NCI-H774 (cell line): ENCODE measurements around the gene MLNR.

Experiments used
- DNase-seq: peaks from one replicate; lab custom pipeline; 2025; lab: John Stamatoyannopoulos, UW

MLNR gene

GRCh38 chr13:49226613-49227012 is 6.5 kb downstream of the MLNR start:
- no peak for DNase-seq

- no peak for DNase-seq
Measured at GRCh38 chr13:49234741-49235140, 14.6 kb downstream of the MLNR start.

- DNase-seq: no peak
Measured at GRCh38 chr13:49235856-49236431, 15.8 kb downstream of the MLNR start.

- DNase-seq: no peak
Measured at GRCh38 chr13:49238621-49239020, 18.5 kb downstream of the MLNR start.

- DNase-seq: peak; percentile 1
Measured at GRCh38 chr13:49240017-49240416, 19.9 kb downstream of the MLNR start.

DNA sequence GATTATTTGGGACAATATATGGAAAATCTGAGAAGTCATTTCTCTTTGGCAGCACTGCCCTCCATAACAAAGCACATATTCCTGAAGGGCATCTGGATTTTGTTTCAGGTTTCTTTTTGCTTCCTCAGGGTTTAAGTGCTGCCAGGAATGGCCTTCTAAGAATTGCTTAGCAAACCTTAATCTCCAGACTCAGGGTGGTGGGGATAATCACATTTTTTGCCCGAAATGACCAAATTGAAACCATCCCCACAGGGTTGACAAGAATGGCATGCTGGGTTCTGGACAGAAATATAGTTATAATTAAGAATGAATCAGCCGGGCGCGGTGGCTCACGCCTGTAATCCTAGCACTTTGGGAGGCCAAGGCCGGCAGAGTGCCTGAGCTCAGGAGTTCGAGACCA is 21.2 kb downstream of the MLNR start:
- no peak for DNase-seq

DNA sequence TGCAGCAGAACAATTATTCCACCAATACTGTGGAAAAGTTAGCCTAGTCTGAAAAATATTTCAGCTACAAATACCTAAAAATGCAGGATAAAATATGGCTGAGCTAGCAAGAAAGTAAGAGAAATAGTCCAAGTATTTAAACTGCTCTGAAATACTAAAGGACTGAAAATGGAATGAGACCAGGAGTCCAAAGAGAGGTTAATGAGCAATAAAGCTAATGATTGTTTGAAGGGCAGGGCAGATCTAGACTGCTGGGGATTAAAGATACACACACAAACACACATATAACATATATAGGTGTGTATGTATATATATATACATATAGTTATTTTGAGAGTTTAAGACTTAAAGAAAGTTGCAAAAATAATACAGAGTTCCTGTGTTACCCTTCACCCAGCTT is 25.0 kb downstream of the MLNR start:
- no peak for DNase-seq

DNA sequence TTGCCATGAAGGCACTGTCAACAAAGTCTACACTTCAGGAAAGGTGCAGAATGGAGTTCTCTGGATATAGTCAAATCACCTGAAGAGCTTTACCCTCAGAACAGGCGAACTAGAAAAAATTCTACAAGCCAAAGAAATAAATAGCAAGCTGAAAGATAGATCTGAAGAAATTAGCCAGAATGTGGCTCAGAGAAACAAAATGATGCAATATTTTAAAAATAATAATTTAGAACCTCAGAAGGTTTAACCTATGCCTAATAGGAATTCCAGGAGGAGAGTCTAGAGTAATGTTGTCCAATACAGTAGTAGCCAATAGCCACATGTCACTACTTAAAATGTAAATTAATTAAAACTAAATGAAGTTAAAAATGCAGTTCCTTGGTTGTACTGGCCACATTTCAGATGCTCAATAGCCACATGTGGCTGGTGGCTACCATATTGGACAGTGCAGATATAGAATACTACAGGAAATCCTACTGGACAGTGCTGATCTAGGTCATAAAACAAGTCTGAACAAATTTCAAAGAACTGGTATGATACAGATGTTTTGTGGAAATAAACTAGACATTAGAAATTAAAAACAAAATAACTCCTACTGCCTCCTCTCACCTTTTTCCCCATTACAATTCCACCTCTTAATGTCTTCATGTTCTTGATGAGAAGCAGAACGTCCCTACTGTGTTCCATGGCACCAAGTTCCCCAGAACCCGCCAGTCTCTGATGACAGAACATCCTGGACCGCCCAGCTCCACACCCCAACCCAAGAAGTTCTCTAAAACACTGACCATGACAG is 26.9 kb downstream of the MLNR start:
- DNase-seq: no peak

DNA sequence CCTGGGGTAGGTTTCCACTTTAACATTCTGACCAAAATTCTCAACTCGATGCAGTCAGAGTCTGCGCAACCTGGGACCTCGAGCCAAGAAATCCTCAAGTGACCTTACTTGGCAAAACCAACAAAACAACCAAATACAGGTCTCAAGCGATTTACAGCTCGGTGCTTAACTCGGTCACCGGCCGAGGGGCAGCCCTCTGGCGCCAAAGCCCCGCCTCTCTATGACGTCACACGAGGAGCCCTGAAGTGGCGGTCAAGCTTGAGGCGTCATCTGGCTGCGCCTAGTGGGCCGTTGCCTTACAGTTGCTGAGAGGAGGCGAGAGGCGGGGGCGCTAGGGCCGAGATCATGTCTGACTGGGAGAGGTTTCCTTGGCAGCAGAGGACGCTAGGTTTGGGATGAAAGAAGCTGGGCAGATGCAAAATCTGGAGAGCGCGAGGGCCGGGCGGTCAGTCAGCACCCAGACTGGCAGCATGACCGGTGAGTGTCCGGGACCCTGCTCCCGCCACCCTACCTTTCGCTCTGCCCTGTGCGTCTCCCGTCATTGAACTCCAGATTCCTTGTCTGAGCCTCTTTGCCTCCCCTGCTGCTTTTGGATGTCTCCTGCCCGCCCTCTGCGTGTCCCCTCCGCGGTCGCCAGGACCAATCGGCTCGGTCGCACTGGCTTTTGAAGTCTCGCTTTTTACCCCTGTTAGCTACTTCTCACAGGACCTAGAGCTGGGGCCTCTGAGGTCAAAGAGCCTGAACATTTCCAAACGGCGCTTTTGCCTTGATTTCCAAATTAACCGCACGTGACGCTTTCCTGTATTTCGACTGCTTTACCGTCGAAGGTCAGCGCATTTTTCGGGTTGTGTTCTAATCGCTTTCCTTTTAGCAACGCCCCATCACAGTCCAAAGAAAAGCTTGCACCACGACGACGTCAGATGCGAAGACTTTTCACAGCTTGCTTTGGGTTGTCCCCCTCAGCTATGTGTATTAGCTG is 27.8 kb downstream of the MLNR start, which contains the start of gene CDADC1:
Gene CDADC1 (plus strand): TSS at position 283 of the 979 bp plus-strand sequence. CDS start 113 bp downstream, at position 396.
- peak; percentile 83 for DNase-seq

GRCh38 chr13:49248622-49249002 is 28.5 kb downstream of the MLNR start:
- DNase-seq: no peak

DNA sequence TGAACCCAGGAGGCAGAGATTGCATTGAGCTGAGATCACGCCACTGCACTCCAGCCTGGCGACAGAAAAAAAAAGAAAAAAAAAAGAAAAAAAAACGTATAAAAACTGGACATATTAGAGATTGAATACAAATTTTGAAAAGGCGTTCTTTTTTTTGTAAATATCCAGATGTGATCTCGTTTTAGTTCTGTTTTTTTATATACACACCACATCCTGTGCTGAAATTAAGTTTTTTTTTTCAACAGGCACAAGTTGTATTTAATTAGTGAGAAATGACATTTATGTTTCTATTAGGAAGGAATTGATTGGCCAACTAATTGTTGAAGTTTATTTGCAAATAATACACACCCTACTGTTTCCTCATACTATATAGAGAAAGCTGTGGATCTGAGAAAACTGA is 31.2 kb downstream of the MLNR start:
- DNase-seq: no peak

DNA sequence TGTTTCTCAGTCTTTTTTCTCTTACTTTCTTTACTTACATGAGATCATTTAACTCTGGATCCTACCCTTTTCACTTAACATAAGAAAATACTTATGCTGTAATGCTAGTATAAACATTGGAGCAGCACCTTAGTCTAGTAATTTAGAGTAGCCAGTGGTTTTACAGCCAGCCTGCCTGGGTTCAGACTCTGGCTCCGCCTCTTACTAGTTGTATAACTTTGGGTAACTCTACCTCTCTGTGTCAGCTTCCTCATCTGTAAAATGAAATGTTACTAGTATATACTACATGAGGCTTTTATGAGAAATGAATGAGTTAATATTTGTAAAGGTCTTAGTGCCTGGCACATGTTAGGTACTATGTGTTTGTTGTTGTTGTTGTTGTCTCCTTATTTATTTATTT is 33.2 kb downstream of the MLNR start:
- DNase-seq: no peak

DNA sequence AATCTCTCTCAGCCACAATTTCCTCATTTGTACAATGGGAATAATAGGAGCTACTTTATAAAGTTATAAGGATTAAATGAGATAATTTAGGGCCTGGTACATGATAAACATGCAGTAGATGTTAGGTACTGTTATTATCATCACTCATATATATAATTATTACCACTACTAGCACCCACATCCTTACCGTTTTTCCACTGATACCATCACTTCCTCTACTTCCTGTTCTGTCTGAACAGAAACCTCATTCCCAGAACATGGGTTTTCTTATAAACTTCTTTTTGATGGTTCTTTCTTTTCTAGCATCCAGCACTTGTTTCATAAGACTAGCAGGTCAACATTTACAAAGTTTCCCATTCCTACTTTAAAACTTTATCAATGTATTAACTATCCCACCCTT is 33.9 kb downstream of the MLNR start:
- DNase-seq: no peak

DNA sequence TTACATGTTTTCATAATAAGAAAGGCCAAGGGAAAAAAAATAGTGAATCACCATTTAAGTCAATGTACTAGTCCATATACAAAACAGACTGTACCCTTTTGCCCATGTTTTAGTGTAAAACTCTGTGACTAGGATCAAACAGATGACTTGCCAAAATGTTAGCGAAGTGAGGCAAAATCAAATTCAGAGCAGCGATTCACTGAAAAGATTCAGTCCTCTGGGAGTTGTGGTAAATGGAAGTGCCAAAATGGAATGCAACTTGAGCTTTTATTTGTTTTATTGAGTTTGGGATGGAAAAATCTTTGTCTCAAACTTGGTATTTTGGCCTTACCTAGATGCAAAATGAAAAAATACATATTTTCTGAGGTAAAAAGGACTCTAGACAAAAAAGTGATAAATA is 36.7 kb downstream of the MLNR start:
- no peak for DNase-seq

GRCh38 chr13:49258089-49258796 is 38.1 kb downstream of the MLNR start:
- no peak for DNase-seq

- no peak for DNase-seq
Measured at GRCh38 chr13:49259586-49259985, 39.4 kb downstream of the MLNR start.

DNA sequence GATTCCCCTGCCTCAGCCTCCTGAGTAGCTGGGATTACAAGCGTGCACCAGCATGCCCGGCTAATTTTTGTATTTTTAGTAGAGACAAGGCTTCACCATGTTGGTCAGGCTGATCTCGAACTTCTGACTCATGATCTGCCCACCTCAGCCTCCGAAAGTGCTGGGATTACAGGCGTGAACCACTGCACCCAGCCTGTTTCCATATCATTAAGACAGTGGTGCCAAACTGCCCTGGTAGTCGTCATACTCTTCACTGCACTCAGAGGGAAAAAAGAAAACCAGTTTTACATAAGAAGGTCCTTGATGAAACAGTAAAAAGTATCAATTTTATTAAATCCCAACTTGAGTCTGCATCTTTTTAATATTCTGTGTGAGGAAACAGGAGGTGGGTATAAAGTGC is 42.5 kb downstream of the MLNR start:
- DNase-seq: no peak

DNA sequence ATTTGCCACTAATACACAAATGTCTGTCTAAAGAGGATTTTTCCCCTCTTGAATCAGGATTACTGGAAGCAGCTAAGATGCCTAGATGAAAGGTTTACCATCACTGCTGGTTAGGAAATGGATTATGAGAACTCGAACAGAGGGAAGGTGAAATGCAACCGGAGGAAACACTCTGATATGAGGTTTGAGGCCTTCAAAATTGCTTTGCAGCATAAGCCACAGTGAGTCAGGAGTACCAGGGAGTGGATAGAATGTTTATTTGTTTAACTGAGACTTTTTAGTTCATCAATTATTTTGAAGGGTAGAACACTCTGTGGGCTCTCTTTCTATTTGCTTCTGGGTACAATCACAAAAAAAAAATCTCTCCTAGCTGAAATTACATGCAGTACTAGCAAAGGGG is 45.7 kb downstream of the MLNR start:
- no peak for DNase-seq

DNA sequence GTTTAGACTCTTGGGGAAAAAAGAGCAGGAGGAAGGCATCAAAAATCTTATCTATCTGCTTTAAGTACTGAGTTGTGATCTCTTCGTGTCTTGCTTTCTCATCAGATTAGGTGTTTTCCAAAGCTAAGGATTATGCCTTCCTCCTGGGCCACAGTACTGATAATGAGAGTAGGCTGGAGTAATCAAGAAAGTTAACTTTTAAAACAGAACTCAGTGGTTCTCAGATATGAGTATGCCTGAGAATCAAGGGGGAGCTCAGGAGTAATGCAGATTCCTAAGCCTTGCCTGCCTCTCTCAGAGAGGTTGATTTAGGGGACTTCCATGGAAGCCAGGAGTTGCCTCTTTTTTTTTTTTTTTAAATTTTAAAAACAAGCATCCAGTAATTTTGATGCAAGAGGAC is 51.1 kb downstream of the MLNR start:
- DNase-seq: no peak
